ENCODE results near the gene DOK1.
A peak's percentile ranks its signal among the peaks of the same experiment; 100 is the strongest.

The DOK1 gene

DNA sequence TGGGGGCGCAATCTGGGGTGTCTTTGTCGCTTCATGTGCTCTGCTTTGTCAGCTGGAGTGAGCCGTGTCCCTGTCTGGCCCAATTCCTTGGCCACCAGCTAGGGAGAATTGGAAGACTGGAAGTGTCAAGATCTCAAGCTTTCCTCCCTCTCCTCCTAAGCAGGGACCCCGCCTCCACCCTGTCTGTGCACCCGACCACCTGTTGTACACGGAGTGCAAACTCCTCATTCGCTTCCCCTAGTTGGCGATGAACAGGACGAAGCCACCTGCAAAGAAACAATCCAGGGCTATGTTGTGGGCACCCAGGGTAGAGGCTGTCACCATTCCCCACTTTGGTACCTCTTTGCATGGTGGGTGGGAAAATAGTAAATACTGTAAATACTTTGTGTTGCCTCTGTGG, 26.8 kb upstream of the DOK1 start:
- Histone ChIP-seq H3K4me3 (IDR thresholded peaks at IDR 0.05; ENCODE audit: insufficient read depth, low read depth, low read length) (no peak overlapping the region), H3K36me3 (ENCODE audit: insufficient read depth) (peaks cover 4% of the 10 kb centered on the region; the same call in 1 of the 2 replicates), H3K79me2 (ENCODE audit: insufficient read depth, low read depth) (peaks cover 30% of the 10 kb centered on the region), H2AFZ (ENCODE audit: low read depth) (no peak overlapping the region), H3K4me1 (ENCODE audit: low read depth, poor library complexity, severe bottlenecking) (peaks cover 22% of the 10 kb centered on the region), H4K20me1 (ENCODE audit: insufficient read depth) (no peaks in the 10 kb centered on the region), H3K27ac (no peak overlapping the region), H3K9ac (no peak overlapping the region), H3K27me3 (ENCODE audit: insufficient read depth, low read depth) (no peaks in the 10 kb centered on the region), H3K4me2 (peak overlapping the region; percentile 100; the same call in 1 of the 2 replicates)
- TF ChIP-seq, protein P1, sequence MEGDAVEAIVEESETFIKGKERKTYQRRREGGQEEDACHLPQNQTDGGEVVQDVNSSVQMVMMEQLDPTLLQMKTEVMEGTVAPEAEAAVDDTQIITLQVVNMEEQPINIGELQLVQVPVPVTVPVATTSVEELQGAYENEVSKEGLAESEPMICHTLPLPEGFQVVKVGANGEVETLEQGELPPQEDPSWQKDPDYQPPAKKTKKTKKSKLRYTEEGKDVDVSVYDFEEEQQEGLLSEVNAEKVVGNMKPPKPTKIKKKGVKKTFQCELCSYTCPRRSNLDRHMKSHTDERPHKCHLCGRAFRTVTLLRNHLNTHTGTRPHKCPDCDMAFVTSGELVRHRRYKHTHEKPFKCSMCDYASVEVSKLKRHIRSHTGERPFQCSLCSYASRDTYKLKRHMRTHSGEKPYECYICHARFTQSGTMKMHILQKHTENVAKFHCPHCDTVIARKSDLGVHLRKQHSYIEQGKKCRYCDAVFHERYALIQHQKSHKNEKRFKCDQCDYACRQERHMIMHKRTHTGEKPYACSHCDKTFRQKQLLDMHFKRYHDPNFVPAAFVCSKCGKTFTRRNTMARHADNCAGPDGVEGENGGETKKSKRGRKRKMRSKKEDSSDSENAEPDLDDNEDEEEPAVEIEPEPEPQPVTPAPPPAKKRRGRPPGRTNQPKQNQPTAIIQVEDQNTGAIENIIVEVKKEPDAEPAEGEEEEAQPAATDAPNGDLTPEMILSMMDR (conservative IDR thresholded peaks at IDR 0.05; ENCODE audit: low read depth, low read length): no peak

DNA sequence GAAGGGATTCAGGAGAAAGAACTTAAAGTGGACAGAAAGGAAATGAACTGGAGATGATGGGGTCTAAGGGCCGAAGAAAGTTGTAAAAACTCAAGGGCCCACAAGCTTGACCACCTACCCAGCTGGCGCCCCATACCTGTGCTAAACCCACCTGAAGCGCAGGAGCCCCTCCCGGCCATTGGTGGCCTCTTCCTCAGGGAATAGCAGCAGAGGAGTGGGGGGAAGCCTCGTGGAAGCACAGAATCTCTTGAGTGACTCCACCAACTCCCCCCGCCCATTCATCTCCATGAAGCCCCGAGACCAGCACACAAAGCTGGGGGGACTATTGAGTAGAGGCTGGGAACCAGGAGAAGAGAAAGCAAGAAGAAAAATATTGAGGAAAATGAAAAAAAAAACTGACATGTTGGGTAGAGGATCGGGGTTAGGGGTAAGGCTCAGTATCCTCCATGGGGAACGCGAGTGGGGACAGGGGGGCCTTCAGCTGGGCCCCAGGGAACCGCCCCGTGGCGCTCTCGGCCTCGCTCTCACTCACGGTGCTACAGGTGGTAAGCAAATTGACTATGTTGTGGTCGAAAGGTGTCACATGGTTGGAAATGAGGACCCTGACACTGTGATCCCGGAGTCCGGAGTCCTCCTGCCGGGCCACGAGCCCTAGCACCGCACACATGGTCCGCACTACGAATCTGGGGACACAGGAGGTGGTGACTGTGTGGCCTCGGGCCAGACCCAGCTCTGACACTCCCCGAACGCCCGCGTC, 25.7 kb upstream of the DOK1 start:
- peak overlapping the region; percentile 72 for H2AFZ ChIP-seq (ENCODE audit: low read depth)
- peak overlapping the region; percentile 71 for H3K27ac ChIP-seq

DNA sequence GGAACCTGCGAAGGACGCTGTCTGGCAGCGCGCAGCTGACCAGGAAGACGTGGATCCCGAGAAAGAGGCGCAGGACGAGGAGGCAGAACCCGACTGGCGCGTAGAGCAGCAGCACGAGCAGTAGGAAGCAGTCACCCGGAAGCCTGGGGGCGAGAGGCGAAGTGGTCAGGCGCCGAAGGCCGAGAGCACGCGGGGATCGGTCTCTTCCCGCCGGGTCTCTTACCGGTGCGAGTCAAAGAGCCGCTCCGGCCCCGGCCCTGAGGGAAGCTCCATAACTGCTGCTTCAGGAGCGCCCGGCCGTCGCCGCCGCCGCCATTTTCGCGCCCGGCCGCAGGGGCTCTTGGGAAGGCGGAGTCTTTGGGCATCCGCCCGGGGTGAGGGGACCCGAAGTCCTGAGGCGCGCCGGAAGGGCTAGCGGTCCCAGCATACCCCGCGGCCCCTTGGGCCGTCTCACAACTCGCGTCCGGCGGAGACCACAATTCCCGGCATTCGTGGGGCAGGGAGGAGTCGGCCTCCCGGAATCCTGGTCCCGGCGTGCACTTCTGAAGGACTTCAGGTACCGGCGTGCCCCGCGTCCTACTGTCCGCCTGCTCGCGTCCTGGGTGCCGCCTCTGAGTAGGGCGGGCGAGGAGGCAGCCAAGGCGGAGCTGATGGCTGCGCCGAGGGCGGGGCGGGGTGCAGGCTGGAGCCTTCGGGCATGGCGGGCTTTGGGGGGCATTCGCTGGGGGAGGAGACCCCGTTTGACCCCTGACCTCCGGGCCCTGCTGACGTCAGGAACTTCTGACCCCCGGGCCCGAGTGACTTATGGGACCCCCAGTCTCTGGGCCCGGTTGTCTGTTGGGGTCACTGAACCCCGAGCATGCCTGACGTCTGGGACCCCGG, 24.9 kb upstream of the DOK1 start, which contains the start of the genes AUP1 and HTRA2:
AUP1 (minus strand) TSS at position 350 of the 882 bp plus-strand sequence; CDS start at position 273, 77 bp downstream.
HTRA2 (plus strand) TSS at position 577 of the 882 bp plus-strand sequence; CDS start at position 651, 74 bp downstream.
- Histone ChIP-seq H3K4me2 (peak within 1 kb of the TSS; percentile 100), H4K20me1 (ENCODE audit: insufficient read depth) (no peaks in the 10 kb centered on the region), H3K27ac (peak within 1 kb of the TSS; percentile 71), H3K36me3 (ENCODE audit: insufficient read depth) (peaks cover 4% of the 10 kb centered on the region; the same call in 1 of the 2 replicates), H2AFZ (ENCODE audit: low read depth) (peak within 1 kb of the TSS; percentile 72), H3K9ac (peak within 1 kb of the TSS; percentile 91), H3K4me3 (IDR thresholded peaks at IDR 0.05; ENCODE audit: insufficient read depth, low read depth, low read length) (peak within 1 kb of the TSS; percentile 72), H3K79me2 (ENCODE audit: insufficient read depth, low read depth) (peaks cover 30% of the 10 kb centered on the region), H3K27me3 (ENCODE audit: insufficient read depth, low read depth) (no peaks in the 10 kb centered on the region), H3K4me1 (ENCODE audit: low read depth, poor library complexity, severe bottlenecking) (peaks cover 22% of the 10 kb centered on the region)
- TF ChIP-seq, protein P1 (conservative IDR thresholded peaks at IDR 0.05; ENCODE audit: low read depth, low read length): no peak

More for the DNA sequence above, 25.7 kb upstream of the DOK1 start:
- H3K79me2 ChIP-seq (ENCODE audit: insufficient read depth, low read depth): peaks cover 30% of the 10 kb centered on the region
- peak overlapping the region; percentile 100 for H3K4me2 ChIP-seq
- H3K4me1 ChIP-seq (ENCODE audit: low read depth, poor library complexity, severe bottlenecking): peaks cover 22% of the 10 kb centered on the region
- H3K27me3 ChIP-seq (ENCODE audit: insufficient read depth, low read depth): no peaks in the 10 kb centered on the region
- H3K36me3 ChIP-seq (ENCODE audit: insufficient read depth): peaks cover 4% of the 10 kb centered on the region; the same call in 1 of the 2 replicates
- TF ChIP-seq, protein P1 (conservative IDR thresholded peaks at IDR 0.05; ENCODE audit: low read depth, low read length): no peak
- H3K9ac ChIP-seq: peak overlapping the region; percentile 91
- H4K20me1 ChIP-seq (ENCODE audit: insufficient read depth): no peaks in the 10 kb centered on the region
- H3K4me3 ChIP-seq (IDR thresholded peaks at IDR 0.05; ENCODE audit: insufficient read depth, low read depth, low read length): no peak overlapping the region
